GM12878 (cell line): Measurements from ENCODE around the gene JAGN1. TPM values are rescaled to one million over a fixed set of nuclear protein-coding genes. Genes with fewer than 3 reads are reported as not detected.

Experiments used
- ATAC-seq: fragments of 200-7000 bp; cut with Tn5 transposase; 3 replicates; pipeline ENCODE4 v1.9.1; 2020; ENCODE audit warnings: mild to moderate bottlenecking, moderate library complexity
- BruUV-seq: library from RNA; stranded (reverse); fragments of 400-500 nt; replicated peaks from 2 replicates; lab custom pipeline; 2021; lab: Mats Ljungman, UMichigan
- CTCF ChIA-PET: fragments of 300-600 bp; sonication (Branson Sonifier 250); formaldehyde crosslinking; extraction: SDS; loops from one replicate; lab custom pipeline; 2021; ENCODE audit warnings: inconsistent platforms; lab: Yijun Ruan, JAX
- POLR2A ChIA-PET: fragments of 350-600 bp; formaldehyde crosslinking; extraction: SDS; loops from one replicate; lab custom pipeline; 2021; ENCODE audit warnings: inconsistent platforms; lab: Charles Lee
- RAD21 ChIA-PET: fragments of 300-600 bp; sonication (Branson Sonifier 250); formaldehyde crosslinking; loops from one replicate; lab custom pipeline; 2023; ENCODE audit warnings: antibody characterized with exemption; ENCODE audit not compliant: unreplicated experiment; lab: Charles Lee
- SMC1A ChIA-PET: fragments of 300-600 bp; sonication (Branson Sonifier 250); formaldehyde crosslinking; loops from one replicate; lab custom pipeline; 2023; ENCODE audit not compliant: unreplicated experiment, uncharacterized antibody; lab: Charles Lee
- DNase-seq: peaks from one replicate; pipeline ENCODE4 v3.0.0-alpha.2; 2011; ENCODE audit warnings: low read depth, low spot score
- FAIRE-seq: peaks from 3 replicates; lab custom pipeline; 2011; peaks lifted over from hg19 to GRCh38; lab: Jason Lieb, UNC
- H2AFZ ChIP-seq: 2 replicates; pipeline ENCODE4 v1.6.0; 2011; ENCODE audit warnings: low read depth, low read length, control low read depth; ENCODE audit not compliant: control insufficient read depth
- H3K27ac ChIP-seq: 2 replicates; pipeline ENCODE4 v1.5.1; 2011; ENCODE audit warnings: control low read depth; ENCODE audit not compliant: control insufficient read depth, insufficient read depth
- H3K27me3 ChIP-seq, 2 experiments: replicated peaks in 1 of 2; 2 replicates each; pipeline versions ENCODE4 v1.6.0 to v1.6.1; 2011; ENCODE audit warnings: low read length in 1 of 2; ENCODE audit not compliant: control insufficient read depth in 2 of 2, insufficient read depth in 2 of 2
- H3K36me3 ChIP-seq, 2 experiments: 2 replicates each; pipeline ENCODE4 v1.5.1; 2011; ENCODE audit warnings: low read length in 1 of 2; ENCODE audit not compliant: control insufficient read depth in 2 of 2, insufficient read depth in 2 of 2
- H3K4me1 ChIP-seq: 2 replicates; pipeline ENCODE4 v1.6.1; 2011; ENCODE audit warnings: mild to moderate bottlenecking, low read length, moderate library complexity, mixed read lengths; ENCODE audit not compliant: control insufficient read depth, insufficient read depth
- H3K4me2 ChIP-seq: 2 replicates; pipeline ENCODE4 v1.6.0; 2011; ENCODE audit warnings: control low read depth; ENCODE audit not compliant: control insufficient read depth, insufficient read depth
- H3K4me3 ChIP-seq: fragments of 200-600 bp; sonication (generic); 2 replicates; pipeline ENCODE4 v1.5.1; 2016
- H3K79me2 ChIP-seq: 2 replicates; pipeline ENCODE4 v1.6.0; 2011; ENCODE audit warnings: low read length; ENCODE audit not compliant: control insufficient read depth, insufficient read depth
- H3K9ac ChIP-seq: 2 replicates; pipeline ENCODE4 v1.8.0; 2011; ENCODE audit warnings: low read length, control low read depth, mixed read lengths; ENCODE audit not compliant: control insufficient read depth, insufficient read depth
- H3K9me3 ChIP-seq: replicated peaks from 3 replicates; pipeline ENCODE4 v1.5.1; 2011; ENCODE audit warnings: mild to moderate bottlenecking, low read length; ENCODE audit not compliant: control insufficient read depth, insufficient read depth
- H4K20me1 ChIP-seq: 2 replicates; pipeline ENCODE4 v1.6.0; 2011; ENCODE audit not compliant: control insufficient read depth, insufficient read depth
- BRCA1 ChIP-seq: IDR thresholded peaks from 2 replicates; pipeline ENCODE4 v1.6.1; 2011; ENCODE audit warnings: low read depth, low read length, improper control_type of control experiment
- CBX5 ChIP-seq: sonication (generic); IDR thresholded peaks from 2 replicates; pipeline ENCODE4 v1.6.1; 2016; ENCODE audit warnings: low read depth, moderate library complexity, mild to moderate bottlenecking, inconsistent platforms
- KAT2A ChIP-seq: conservative IDR thresholded peaks from 2 replicates; pipeline ENCODE4 v1.6.1; 2011; ENCODE audit warnings: low read depth, low read length; ENCODE audit not compliant: control insufficient read depth
- RAD21 ChIP-seq: IDR thresholded peaks from 2 replicates; pipeline ENCODE4 v1.6.1; 2011; ENCODE audit warnings: mild to moderate bottlenecking, low read depth, low read length, moderate library complexity; ENCODE audit not compliant: insufficient read depth
- TCF12 ChIP-seq: IDR thresholded peaks from 2 replicates; pipeline ENCODE4 v1.6.1; 2011; ENCODE audit warnings: low read depth, mild to moderate bottlenecking, low read length
- ZSCAN29 ChIP-seq: fragments of 450-650 bp; IDR thresholded peaks from 2 replicates; pipeline ENCODE4 v1.6.1; 2017; ENCODE audit warnings: mild to moderate bottlenecking, moderate library complexity
- WGBS: methylation state at CpG from one replicate; pipeline ENCODE4 v1.1.6; 2016; ENCODE audit warnings: low lambda C conversion rate; ENCODE audit not compliant: insufficient replicate concordance, insufficient coverage; ENCODE audit errors: missing lambda C conversion rate; 5-methylcytosine and 5-hydroxymethylcytosine counted together
- in situ Hi-C: fragments of 300-500 bp; cut with MboI; formaldehyde crosslinking; loops from 9 replicates; pipeline ENCODE4 v1.14.3; 2018; ENCODE audit warnings: mixed read lengths
- intact Hi-C: fragments of 100-400 bp; cut with micrococcal nuclease; formaldehyde crosslinking; loops from one replicate; pipeline ENCODE4 v1.14.2; 2022; ENCODE audit not compliant: unreplicated experiment
- polyA plus RNA-seq, 11 experiments: library from polyadenylated mRNA; depleted of rRNA in 4 of 11; unstranded in 6 of 11; stranded (reverse) in 5 of 11; fragments of >200 nt; fragmentation: Nextera tagmentation in 4 of 11; fragmentation: Illumina TruSeq in 1 of 11; extraction: Ambion mirVana in 4 of 11; extraction: Trizol in 1 of 11; gene quantifications; 1 replicate in 1 of 11; 2 replicates in 10 of 11; pipeline versions ENCODE4 v1.2.1 to v1.2.3, GENCODE V29; 2011 to 2016; ENCODE audit warnings: inconsistent platforms in 2 of 11, missing spikeins in 2 of 11, low read depth in 1 of 11
- total RNA-seq, 4 experiments: library from RNA; depleted of rRNA in 3 of 4; stranded (reverse); fragments of >200 nt in 3 of 4; fragmentation: Illumina TruSeq in 1 of 4; extraction: Trizol in 1 of 4; gene quantifications; 2 replicates each; pipeline versions ENCODE4 v1.2.1 to v1.2.3, GENCODE V29; 2013 to 2021
- TF ChIP-seq, protein P1 (sequence below): fragments of 450-650 bp; IDR thresholded peaks from 2 replicates; pipeline ENCODE4 v1.6.1; 2017; ENCODE audit warnings: mild to moderate bottlenecking, moderate library complexity
- TF ChIP-seq, protein P2 (sequence below): IDR thresholded peaks from 2 replicates; pipeline ENCODE4 v1.6.1; 2012; ENCODE audit warnings: low read depth, low read length, improper control_type of control experiment
- TF ChIP-seq, protein P3 (sequence below): fragments of 450-650 bp; formaldehyde crosslinking; IDR thresholded peaks from 2 replicates; pipeline ENCODE4 v1.4.0; 2020; ENCODE audit warnings: mild to moderate bottlenecking, moderate library complexity

Gene JAGN1
- total and polyA plus RNA-seq, 10 of the 15 experiments (the other 5 are each of a cell fraction or from before 2014, with no cell fraction given), result 23.3 to 56.0 (median 35.4) TPM

DNA sequence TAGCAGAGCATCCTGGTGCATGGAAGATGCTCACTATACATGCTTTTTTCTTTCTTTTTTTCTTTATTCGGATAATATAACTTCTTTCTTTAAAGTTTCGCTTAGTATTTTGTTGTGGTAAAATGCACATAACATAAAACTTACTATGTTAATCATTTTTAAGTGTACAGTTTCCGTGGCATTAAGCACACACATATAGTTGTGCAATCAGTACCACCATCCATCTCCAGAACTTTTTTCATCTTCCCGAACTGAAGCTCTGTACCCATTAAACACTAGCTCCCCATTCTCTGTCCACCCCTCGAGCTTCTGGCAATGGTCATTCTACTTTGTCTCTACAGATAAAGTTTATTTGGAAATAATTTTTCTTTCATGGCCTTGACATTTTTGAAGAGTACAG is 1.0 kb upstream of the JAGN1 start:
- peaks cover 2 to 12% of the 10 kb centered on the region in 2 experiments for H3K36me3 ChIP-seq
- no peak overlapping the region for H3K9ac ChIP-seq
- 68% methylated on average over 5 of the region's 5 CpGs for WGBS
- no peak overlapping the region for H3K27ac ChIP-seq
- POLR2A ChIA-PET, result interaction anchor here (0.6 to 3.4 kb wide), 3 partner anchors 10 to 58 kb away, joined by 3 to 35 read pairs (median 4); partner anchors contain the start of gene CIDEC
- DNase-seq (no peak), ATAC-seq (no peak), FAIRE-seq (no peak)
- H3K9me3 ChIP-seq, result no peaks in the 10 kb centered on the region; the same call in 2 of the 3 replicates
- intact Hi-C loops, result no loop called here
- peaks cover 34% of the 10 kb centered on the region for H3K79me2 ChIP-seq
- BruUV-seq, result no TSS peak
- CTCF ChIA-PET, result interaction anchor here (1.1 to 3.1 kb wide), 2 partner anchors 27 to 42 kb away, joined by 3 to 28 read pairs; partner anchors contain the start of genes CRELD1 and IL17RC
- RAD21 ChIA-PET, result interaction anchor here (0.9 to 1.3 kb wide), 2 partner anchors 9 to 22 kb away, joined by 4 to 5 read pairs; partner anchors contain the start of gene CIDEC
- in situ Hi-C loops, result no loop called here
- H3K27me3 ChIP-seq, result no peaks in the 10 kb centered on the region
- H3K4me2 ChIP-seq, result no peak overlapping the region
- H2AFZ ChIP-seq, result no peak overlapping the region
- no peak overlapping the region for H3K4me3 ChIP-seq
- SMC1A ChIA-PET, result interaction anchor here (0.6 to 1.7 kb wide), 5 partner anchors 13 to 799 kb away, joined by 3 to 7 read pairs (median 4); partner anchors contain the start of genes CRELD1 and IL17RE
- H4K20me1 ChIP-seq, result no peaks in the 10 kb centered on the region
- TF ChIP-seq CBX5 (no peak), ZSCAN29 (no peak), RAD21 (no peak), KAT2A (no peak), BRCA1 (no peak), TCF12 (no peak)
- TF ChIP-seq, protein P1, sequence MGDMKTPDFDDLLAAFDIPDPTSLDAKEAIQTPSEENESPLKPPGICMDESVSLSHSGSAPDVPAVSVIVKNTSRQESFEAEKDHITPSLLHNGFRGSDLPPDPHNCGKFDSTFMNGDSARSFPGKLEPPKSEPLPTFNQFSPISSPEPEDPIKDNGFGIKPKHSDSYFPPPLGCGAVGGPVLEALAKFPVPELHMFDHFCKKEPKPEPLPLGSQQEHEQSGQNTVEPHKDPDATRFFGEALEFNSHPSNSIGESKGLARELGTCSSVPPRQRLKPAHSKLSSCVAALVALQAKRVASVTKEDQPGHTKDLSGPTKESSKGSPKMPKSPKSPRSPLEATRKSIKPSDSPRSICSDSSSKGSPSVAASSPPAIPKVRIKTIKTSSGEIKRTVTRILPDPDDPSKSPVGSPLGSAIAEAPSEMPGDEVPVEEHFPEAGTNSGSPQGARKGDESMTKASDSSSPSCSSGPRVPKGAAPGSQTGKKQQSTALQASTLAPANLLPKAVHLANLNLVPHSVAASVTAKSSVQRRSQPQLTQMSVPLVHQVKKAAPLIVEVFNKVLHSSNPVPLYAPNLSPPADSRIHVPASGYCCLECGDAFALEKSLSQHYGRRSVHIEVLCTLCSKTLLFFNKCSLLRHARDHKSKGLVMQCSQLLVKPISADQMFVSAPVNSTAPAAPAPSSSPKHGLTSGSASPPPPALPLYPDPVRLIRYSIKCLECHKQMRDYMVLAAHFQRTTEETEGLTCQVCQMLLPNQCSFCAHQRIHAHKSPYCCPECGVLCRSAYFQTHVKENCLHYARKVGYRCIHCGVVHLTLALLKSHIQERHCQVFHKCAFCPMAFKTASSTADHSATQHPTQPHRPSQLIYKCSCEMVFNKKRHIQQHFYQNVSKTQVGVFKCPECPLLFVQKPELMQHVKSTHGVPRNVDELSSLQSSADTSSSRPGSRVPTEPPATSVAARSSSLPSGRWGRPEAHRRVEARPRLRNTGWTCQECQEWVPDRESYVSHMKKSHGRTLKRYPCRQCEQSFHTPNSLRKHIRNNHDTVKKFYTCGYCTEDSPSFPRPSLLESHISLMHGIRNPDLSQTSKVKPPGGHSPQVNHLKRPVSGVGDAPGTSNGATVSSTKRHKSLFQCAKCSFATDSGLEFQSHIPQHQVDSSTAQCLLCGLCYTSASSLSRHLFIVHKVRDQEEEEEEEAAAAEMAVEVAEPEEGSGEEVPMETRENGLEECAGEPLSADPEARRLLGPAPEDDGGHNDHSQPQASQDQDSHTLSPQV, result no peak
- TF ChIP-seq, protein P2, sequence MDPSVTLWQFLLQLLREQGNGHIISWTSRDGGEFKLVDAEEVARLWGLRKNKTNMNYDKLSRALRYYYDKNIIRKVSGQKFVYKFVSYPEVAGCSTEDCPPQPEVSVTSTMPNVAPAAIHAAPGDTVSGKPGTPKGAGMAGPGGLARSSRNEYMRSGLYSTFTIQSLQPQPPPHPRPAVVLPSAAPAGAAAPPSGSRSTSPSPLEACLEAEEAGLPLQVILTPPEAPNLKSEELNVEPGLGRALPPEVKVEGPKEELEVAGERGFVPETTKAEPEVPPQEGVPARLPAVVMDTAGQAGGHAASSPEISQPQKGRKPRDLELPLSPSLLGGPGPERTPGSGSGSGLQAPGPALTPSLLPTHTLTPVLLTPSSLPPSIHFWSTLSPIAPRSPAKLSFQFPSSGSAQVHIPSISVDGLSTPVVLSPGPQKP, result no peak
- TF ChIP-seq, protein P3, sequence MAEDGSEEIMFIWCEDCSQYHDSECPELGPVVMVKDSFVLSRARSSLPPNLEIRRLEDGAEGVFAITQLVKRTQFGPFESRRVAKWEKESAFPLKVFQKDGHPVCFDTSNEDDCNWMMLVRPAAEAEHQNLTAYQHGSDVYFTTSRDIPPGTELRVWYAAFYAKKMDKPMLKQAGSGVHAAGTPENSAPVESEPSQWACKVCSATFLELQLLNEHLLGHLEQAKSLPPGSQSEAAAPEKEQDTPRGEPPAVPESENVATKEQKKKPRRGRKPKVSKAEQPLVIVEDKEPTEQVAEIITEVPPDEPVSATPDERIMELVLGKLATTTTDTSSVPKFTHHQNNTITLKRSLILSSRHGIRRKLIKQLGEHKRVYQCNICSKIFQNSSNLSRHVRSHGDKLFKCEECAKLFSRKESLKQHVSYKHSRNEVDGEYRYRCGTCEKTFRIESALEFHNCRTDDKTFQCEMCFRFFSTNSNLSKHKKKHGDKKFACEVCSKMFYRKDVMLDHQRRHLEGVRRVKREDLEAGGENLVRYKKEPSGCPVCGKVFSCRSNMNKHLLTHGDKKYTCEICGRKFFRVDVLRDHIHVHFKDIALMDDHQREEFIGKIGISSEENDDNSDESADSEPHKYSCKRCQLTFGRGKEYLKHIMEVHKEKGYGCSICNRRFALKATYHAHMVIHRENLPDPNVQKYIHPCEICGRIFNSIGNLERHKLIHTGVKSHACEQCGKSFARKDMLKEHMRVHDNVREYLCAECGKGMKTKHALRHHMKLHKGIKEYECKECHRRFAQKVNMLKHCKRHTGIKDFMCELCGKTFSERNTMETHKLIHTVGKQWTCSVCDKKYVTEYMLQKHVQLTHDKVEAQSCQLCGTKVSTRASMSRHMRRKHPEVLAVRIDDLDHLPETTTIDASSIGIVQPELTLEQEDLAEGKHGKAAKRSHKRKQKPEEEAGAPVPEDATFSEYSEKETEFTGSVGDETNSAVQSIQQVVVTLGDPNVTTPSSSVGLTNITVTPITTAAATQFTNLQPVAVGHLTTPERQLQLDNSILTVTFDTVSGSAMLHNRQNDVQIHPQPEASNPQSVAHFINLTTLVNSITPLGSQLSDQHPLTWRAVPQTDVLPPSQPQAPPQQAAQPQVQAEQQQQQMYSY (CRISPR knock-in tag), result no peak
- no peaks in the 10 kb centered on the region for H3K4me1 ChIP-seq
